Karpas-422 (cell line): ENCODE data around the gene MATN1. TPM values are rescaled to one million over a fixed set of nuclear protein-coding genes. Genes with fewer than 3 reads are reported as not detected.
A peak's percentile ranks its signal among the peaks of the same experiment; 100 is the strongest.

Experiments
- DNase-seq: peaks from one replicate; pipeline ENCODE4 v3.0.0-alpha.2; 2015
- H2AFZ ChIP-seq: fragments of 200-600 bp; sonication (generic); 2 replicates; pipeline ENCODE4 v1.6.1; 2014; ENCODE audit warnings: antibody characterized with exemption, low read length, mixed read lengths
- H3K27ac ChIP-seq: fragments of 200-600 bp; sonication (generic); 2 replicates; pipeline ENCODE4 v1.5.1; 2014; ENCODE audit warnings: mild to moderate bottlenecking, low read length, moderate library complexity
- H3K27me3 ChIP-seq: fragments of 200-600 bp; sonication (generic); 2 replicates; pipeline ENCODE4 v1.6.1; 2014; ENCODE audit warnings: low read length, mixed read lengths
- H3K36me3 ChIP-seq: fragments of 200-600 bp; sonication (generic); 2 replicates; pipeline ENCODE4 v1.6.1; 2014; ENCODE audit warnings: low read length, mixed read lengths; ENCODE audit not compliant: insufficient read depth
- H3K4me1 ChIP-seq: fragments of 200-600 bp; sonication (generic); 2 replicates; pipeline ENCODE4 v1.6.1; 2014; ENCODE audit warnings: mild to moderate bottlenecking, low read length, mixed read lengths
- H3K4me2 ChIP-seq: fragments of 200-600 bp; sonication (generic); 2 replicates; pipeline ENCODE4 v1.6.1; 2014; ENCODE audit warnings: low read length, low read depth, mild to moderate bottlenecking; ENCODE audit not compliant: poor library complexity, severe bottlenecking
- H3K4me3 ChIP-seq: fragments of 200-600 bp; sonication (generic); 2 replicates; pipeline ENCODE4 v1.5.1; 2014; ENCODE audit warnings: mild to moderate bottlenecking, antibody characterized with exemption, low read length, mixed read lengths
- H3K79me2 ChIP-seq: fragments of 200-600 bp; sonication (generic); 2 replicates; pipeline ENCODE4 v1.6.1; 2014; ENCODE audit warnings: mild to moderate bottlenecking, low read length, mixed read lengths
- H3K9ac ChIP-seq: fragments of 200-600 bp; sonication (generic); 2 replicates; pipeline ENCODE4 v1.6.0; 2014; ENCODE audit warnings: low read length
- H3K9me2 ChIP-seq: fragments of 200-600 bp; sonication (generic), shearing (Covaris generic); replicated peaks from 2 replicates; pipeline ENCODE4 v1.6.0; 2014; ENCODE audit warnings: mild to moderate bottlenecking, low read length, moderate library complexity; ENCODE audit not compliant: insufficient read depth
- H3K9me3 ChIP-seq: fragments of 300-700, 200-600 bp; sonication (generic); 2 replicates; pipeline ENCODE4 v1.6.1; 2014; ENCODE audit warnings: low read length, mixed read lengths
- H4K20me1 ChIP-seq: fragments of 200-600 bp; sonication (generic); 2 replicates; pipeline ENCODE4 v1.6.1; 2014; ENCODE audit warnings: mild to moderate bottlenecking, antibody characterized with exemption, low read length, low read depth; ENCODE audit not compliant: insufficient read depth
- total RNA-seq: library from RNA; depleted of rRNA; stranded (reverse); fragments of >200 nt; shearing (Covaris generic); gene quantifications from 2 replicates; pipeline ENCODE4 v1.2.3, GENCODE V29; 2014; ENCODE audit warnings: low replicate concordance

Gene MATN1
- total RNA-seq, 1 experiment from 2014 or later, result 0.19 TPM

- H4K20me1 ChIP-seq, result no peaks in the 10 kb centered on the region
- H2AFZ ChIP-seq, result 0 out of 2 replicates have a peak overlapping the region, but pooled peaks have one; percentile 0
- H3K9me2 ChIP-seq, result no peaks in the 10 kb centered on the region
- H3K79me2 ChIP-seq, result no peaks in the 10 kb centered on the region
- DNase-seq, result no peak
- H3K27ac ChIP-seq, result peak overlapping the region; percentile 98; the same call in 1 of the 2 replicates
- H3K4me3 ChIP-seq, result no peak overlapping the region
- H3K9me3 ChIP-seq, result no peaks in the 10 kb centered on the region
- peak overlapping the region; percentile 30 for H3K4me2 ChIP-seq
- no peaks in the 10 kb centered on the region for H3K27me3 ChIP-seq
- H3K4me1 ChIP-seq, result peaks cover 99% of the 10 kb centered on the region
- peak overlapping the region; percentile 7; the same call in 1 of the 2 replicates for H3K9ac ChIP-seq
- no peaks in the 10 kb centered on the region for H3K36me3 ChIP-seq
Measured at GRCh38 chr1:30693822-30694221, 29.6 kb downstream of the MATN1 start.

DNA sequence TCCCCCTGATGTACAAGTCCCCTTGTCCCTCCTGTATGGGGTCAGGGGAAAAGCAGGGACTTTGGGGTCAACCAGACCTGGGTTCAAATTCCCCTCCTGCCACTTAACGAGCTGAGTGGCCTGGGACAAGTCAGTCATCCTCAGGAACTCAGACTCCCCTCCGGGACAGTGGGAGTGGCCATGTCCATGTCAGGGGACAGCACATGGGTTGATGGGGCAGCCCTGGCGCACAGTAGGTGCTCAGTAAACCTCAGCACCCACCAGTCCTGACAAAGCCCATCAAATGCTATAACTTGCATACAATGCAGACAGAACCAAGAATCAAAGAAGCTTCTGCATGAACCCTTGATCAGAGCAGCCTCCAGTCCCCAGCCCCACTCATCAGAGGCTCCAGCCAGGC, 30.0 kb downstream of the MATN1 start:
- no peaks in the 10 kb centered on the region for H3K36me3 ChIP-seq
- no peak for DNase-seq
- 0 out of 2 replicates have a peak overlapping the region, but pooled peaks have one; percentile 0 for H2AFZ ChIP-seq
- H3K9ac ChIP-seq, result peak overlapping the region; percentile 7; the same call in 1 of the 2 replicates
- H3K4me3 ChIP-seq, result peak overlapping the region; percentile 5; the same call in 1 of the 2 replicates
- no peaks in the 10 kb centered on the region for H3K79me2 ChIP-seq
- H3K9me2 ChIP-seq, result no peaks in the 10 kb centered on the region
- no peaks in the 10 kb centered on the region for H3K27me3 ChIP-seq
- H3K4me2 ChIP-seq, result peak overlapping the region; percentile 30
- peak overlapping the region; percentile 98 for H3K27ac ChIP-seq
- H4K20me1 ChIP-seq, result no peaks in the 10 kb centered on the region
- H3K4me1 ChIP-seq, result peaks cover 99% of the 10 kb centered on the region
- no peaks in the 10 kb centered on the region for H3K9me3 ChIP-seq

DNA sequence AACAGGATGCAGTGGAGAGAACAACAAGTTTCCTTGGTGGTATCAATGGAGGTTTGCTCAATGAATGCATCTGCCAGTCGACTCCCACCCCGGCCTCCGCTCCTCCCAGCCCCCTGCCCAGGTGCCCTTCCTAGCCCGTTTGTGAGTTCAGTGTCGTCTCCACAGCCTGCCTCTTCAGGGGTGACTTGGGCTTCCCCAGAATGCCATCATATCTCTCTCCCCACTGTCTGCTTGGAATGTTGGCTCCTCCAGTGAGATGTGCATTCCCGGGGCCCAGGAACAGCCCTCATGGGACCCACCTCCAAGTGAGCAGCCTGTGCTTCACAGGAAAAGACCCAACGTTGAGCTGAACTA, 30.5 kb downstream of the MATN1 start:
- no peak for DNase-seq
- Histone ChIP-seq H3K27ac (peak overlapping the region; percentile 98), H3K27me3 (no peaks in the 10 kb centered on the region), H3K4me2 (peak overlapping the region; percentile 30), H4K20me1 (no peaks in the 10 kb centered on the region), H3K79me2 (no peaks in the 10 kb centered on the region), H3K4me3 (peak overlapping the region; percentile 5; the same call in 1 of the 2 replicates), H3K9ac (peak overlapping the region; percentile 7; the same call in 1 of the 2 replicates), H2AFZ (peak overlapping the region; percentile 0; the same call in 1 of the 2 replicates), H3K9me3 (no peaks in the 10 kb centered on the region), H3K36me3 (no peaks in the 10 kb centered on the region), H3K9me2 (no peaks in the 10 kb centered on the region), H3K4me1 (peaks cover 99% of the 10 kb centered on the region)

- Histone ChIP-seq H3K36me3 (no peaks in the 10 kb centered on the region), H3K4me3 (no peak overlapping the region), H3K27me3 (no peaks in the 10 kb centered on the region), H3K4me2 (peak overlapping the region; percentile 30), H4K20me1 (no peaks in the 10 kb centered on the region), H3K79me2 (no peaks in the 10 kb centered on the region), H3K9me2 (no peaks in the 10 kb centered on the region), H3K9me3 (no peaks in the 10 kb centered on the region), H3K4me1 (peaks cover 99% of the 10 kb centered on the region), H3K9ac (no peak overlapping the region), H3K27ac (peak overlapping the region; percentile 98), H2AFZ (no peak overlapping the region; the same call in 1 of the 2 replicates)
- DNase-seq, result no peak
Measured at GRCh38 chr1:30692201-30692947, 31.0 kb downstream of the MATN1 start.

- H3K4me3 ChIP-seq, result no peak overlapping the region
- no peak for DNase-seq
- no peaks in the 10 kb centered on the region for H3K79me2 ChIP-seq
- peak overlapping the region; percentile 12; the same call in 1 of the 2 replicates for H2AFZ ChIP-seq
- peaks cover 99% of the 10 kb centered on the region for H3K4me1 ChIP-seq
- peak overlapping the region; percentile 67 for H3K4me2 ChIP-seq
- H3K27ac ChIP-seq, result peak overlapping the region; percentile 98
- H4K20me1 ChIP-seq, result no peaks in the 10 kb centered on the region
- no peaks in the 10 kb centered on the region for H3K9me3 ChIP-seq
- H3K9me2 ChIP-seq, result no peaks in the 10 kb centered on the region
- no peaks in the 10 kb centered on the region for H3K27me3 ChIP-seq
- no peaks in the 10 kb centered on the region for H3K36me3 ChIP-seq
- H3K9ac ChIP-seq, result peak overlapping the region; percentile 61; the same call in 1 of the 2 replicates
Measured at GRCh38 chr1:30691480-30691879, 31.9 kb downstream of the MATN1 start.

DNA sequence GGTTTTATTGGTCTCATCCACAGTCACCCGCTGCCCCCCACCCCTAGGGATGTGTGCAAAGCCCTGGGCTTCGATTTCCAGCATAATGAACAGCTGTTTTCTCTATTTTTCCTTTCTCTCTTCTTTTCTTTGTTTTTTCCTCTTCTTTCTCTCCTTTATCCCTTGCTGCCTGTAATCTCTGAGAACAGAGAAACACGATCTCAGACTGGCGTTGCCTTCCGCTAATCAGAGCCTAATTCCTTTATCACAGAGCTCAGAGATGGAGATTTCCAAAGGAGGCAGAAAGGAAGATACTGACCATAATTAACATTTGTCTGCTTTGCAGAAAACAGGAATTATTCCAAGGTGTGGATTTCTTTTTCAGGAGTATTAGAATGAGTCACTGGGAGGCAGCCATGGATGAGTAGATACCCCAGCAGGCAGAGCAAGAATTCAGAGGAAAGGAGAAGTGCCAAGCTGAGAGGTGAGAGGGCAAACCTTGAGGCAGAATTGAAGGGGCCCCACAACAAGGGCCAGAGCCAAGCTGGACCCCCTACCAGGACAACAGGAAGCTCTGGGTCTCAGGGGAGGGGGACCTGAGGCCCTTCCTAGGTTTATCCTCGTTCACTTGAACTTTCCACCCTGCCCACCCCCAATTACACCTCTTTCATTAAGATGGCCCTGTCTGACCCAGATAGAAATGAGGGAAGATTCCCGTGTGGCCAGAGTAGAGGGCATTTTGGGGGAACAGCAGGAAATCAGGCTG, 33.3 kb downstream of the MATN1 start:
- H2AFZ ChIP-seq, result peak overlapping the region; percentile 12; the same call in 1 of the 2 replicates
- peaks cover 91% of the 10 kb centered on the region for H3K4me1 ChIP-seq
- H3K4me3 ChIP-seq, result peak overlapping the region; percentile 49
- no peaks in the 10 kb centered on the region for H3K9me2 ChIP-seq
- H3K27ac ChIP-seq, result peak overlapping the region; percentile 98
- H4K20me1 ChIP-seq, result no peaks in the 10 kb centered on the region
- H3K4me2 ChIP-seq, result peak overlapping the region; percentile 67
- H3K79me2 ChIP-seq, result no peaks in the 10 kb centered on the region
- H3K36me3 ChIP-seq, result no peaks in the 10 kb centered on the region
- H3K9me3 ChIP-seq, result no peaks in the 10 kb centered on the region
- H3K27me3 ChIP-seq, result no peaks in the 10 kb centered on the region
- H3K9ac ChIP-seq, result peak overlapping the region; percentile 61
- DNase-seq, result peak; percentile 63

DNA sequence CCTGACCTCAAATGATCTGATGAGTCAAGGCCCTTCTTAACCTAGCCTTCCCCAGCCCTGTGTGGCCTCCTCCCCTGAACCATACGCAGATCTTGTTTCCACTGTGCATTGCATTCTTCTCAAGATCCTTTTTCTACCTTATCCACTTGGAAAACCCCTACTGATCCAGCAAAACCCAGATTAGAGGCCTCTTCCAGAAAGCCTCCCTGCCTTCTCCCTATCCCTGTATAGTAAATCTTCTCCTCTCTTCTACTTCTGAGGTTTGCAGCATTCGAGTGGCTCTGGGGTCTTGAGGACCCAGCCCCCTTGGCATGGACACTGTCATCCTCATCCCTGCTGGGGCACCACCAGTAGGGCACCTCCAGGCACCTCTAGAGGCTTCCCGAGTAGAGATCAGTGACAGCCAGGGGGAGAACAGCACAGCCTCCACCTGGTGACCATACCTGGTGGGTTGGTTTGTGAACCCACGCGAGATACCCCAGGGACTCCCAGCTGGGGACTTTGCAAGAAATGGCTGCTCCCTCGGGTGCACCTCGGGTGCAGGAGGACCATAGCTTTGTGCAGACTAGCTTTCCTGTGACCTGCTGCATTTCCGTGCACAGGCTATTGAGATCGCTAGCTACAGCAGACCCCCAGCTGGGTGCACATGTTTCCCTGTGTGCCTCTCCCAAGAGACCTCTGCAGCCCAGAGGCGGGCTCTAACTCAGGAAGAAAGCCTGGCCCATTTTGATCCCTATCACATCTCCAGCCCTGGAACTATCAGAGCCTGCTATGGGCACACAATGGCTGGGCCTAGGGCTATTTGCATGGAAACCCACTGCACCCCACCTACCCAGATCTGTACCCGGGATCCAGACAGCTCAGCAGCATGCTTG, 34.2 kb downstream of the MATN1 start:
- peaks cover 82% of the 10 kb centered on the region for H3K4me1 ChIP-seq
- DNase-seq, result peak; percentile 94
- no peaks in the 10 kb centered on the region for H3K9me3 ChIP-seq
- peak overlapping the region; percentile 49 for H3K4me3 ChIP-seq
- H4K20me1 ChIP-seq, result no peaks in the 10 kb centered on the region
- no peaks in the 10 kb centered on the region for H3K36me3 ChIP-seq
- H3K4me2 ChIP-seq, result peak overlapping the region; percentile 67
- no peaks in the 10 kb centered on the region for H3K79me2 ChIP-seq
- H3K27me3 ChIP-seq, result no peaks in the 10 kb centered on the region
- H3K9ac ChIP-seq, result peak overlapping the region; percentile 61
- no peaks in the 10 kb centered on the region for H3K9me2 ChIP-seq
- H2AFZ ChIP-seq, result no peak overlapping the region
- H3K27ac ChIP-seq, result peak overlapping the region; percentile 98
